KMS-11 (cell line): Measurements from ENCODE around the gene PPIG.
"Not testable (repeated sequence)": the region's sequence is repeated elsewhere in the genome, so short reads cannot be mapped to it uniquely, and the experiment has no call there.

Experiments used
- H2AFZ ChIP-seq: fragments of 200-600 bp; sonication (generic); 2 replicates; pipeline ENCODE4 v1.6.1; 2016; ENCODE audit warnings: antibody characterized with exemption, mixed run types, low read depth
- H3K27ac ChIP-seq: fragments of 200-600 bp; sonication (generic); 2 replicates; pipeline ENCODE4 v1.6.1; 2016; ENCODE audit warnings: mild to moderate bottlenecking, mixed run types
- H3K27me3 ChIP-seq: fragments of 200-600 bp; sonication (generic); 2 replicates; pipeline ENCODE4 v1.6.1; 2017; ENCODE audit warnings: mild to moderate bottlenecking, low read depth, mixed run types, moderate library complexity; ENCODE audit not compliant: insufficient read depth
- H3K36me3 ChIP-seq: fragments of 200-600 bp; sonication (generic); 2 replicates; pipeline ENCODE4 v1.6.1; 2017; ENCODE audit warnings: mild to moderate bottlenecking, mixed run types; ENCODE audit not compliant: insufficient read depth
- H3K4me1 ChIP-seq: fragments of 200-600 bp; sonication (generic); 2 replicates; pipeline ENCODE4 v1.6.1; 2016; ENCODE audit warnings: mild to moderate bottlenecking, low read depth, mixed run types; ENCODE audit not compliant: poor library complexity, severe bottlenecking
- H3K4me2 ChIP-seq: fragments of 200-600 bp; sonication (generic); 2 replicates; pipeline ENCODE4 v1.7.0; 2016; ENCODE audit warnings: mild to moderate bottlenecking, mixed run types
- H3K4me3 ChIP-seq: fragments of 200-600 bp; sonication (generic); IDR thresholded peaks from 2 replicates; pipeline ENCODE4 v1.6.1; 2017; ENCODE audit warnings: low read depth, low read length, mixed read lengths; ENCODE audit not compliant: insufficient read depth
- H3K79me2 ChIP-seq: fragments of 200-600 bp; sonication (generic); 2 replicates; pipeline ENCODE4 v1.6.1; 2016; ENCODE audit warnings: low read depth, mixed run types; ENCODE audit not compliant: insufficient read depth
- H3K9ac ChIP-seq: fragments of 200-600 bp; sonication (generic); 2 replicates; pipeline ENCODE4 v1.6.1; 2016; ENCODE audit warnings: mild to moderate bottlenecking, mixed run types
- H4K20me1 ChIP-seq: fragments of 200-600 bp; sonication (generic); 2 replicates; pipeline ENCODE4 v1.6.1; 2016; ENCODE audit warnings: mild to moderate bottlenecking, mixed run types; ENCODE audit not compliant: insufficient read depth
- TF ChIP-seq, protein P1 (sequence below): fragments of 200-600 bp; sonication (generic); conservative IDR thresholded peaks from 2 replicates; pipeline ENCODE4 v1.6.1; 2017; ENCODE audit warnings: low read depth, mild to moderate bottlenecking, antibody characterized with exemption, low read length, moderate library complexity, mixed read lengths

Gene PPIG

DNA sequence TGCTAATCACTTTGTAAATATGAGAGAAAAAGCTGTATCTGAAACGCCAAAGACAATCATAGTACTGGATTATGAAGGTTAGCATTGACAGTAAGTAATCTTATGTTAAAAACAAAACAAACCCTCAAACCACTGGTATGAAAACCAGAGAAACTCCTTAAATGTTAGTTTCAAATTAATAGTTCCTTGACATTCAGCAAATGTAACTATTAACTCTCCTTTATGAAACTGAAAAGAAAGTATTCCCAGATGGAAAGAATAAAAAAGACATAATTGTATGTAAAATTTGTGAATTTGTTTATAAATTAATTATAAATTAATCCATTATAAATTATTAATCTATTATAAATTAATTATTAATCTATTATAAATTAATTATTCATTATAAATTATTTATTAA lies 22.8 kb upstream of the PPIG start:
- H3K4me3 ChIP-seq: no peak overlapping the region
- H4K20me1 ChIP-seq: no peaks in the 10 kb centered on the region
- no peaks in the 10 kb centered on the region for H3K79me2 ChIP-seq
- H3K36me3 ChIP-seq: no peaks in the 10 kb centered on the region
- H3K27ac ChIP-seq: no peak overlapping the region
- H3K4me2 ChIP-seq: no peak overlapping the region
- TF ChIP-seq, protein P1, sequence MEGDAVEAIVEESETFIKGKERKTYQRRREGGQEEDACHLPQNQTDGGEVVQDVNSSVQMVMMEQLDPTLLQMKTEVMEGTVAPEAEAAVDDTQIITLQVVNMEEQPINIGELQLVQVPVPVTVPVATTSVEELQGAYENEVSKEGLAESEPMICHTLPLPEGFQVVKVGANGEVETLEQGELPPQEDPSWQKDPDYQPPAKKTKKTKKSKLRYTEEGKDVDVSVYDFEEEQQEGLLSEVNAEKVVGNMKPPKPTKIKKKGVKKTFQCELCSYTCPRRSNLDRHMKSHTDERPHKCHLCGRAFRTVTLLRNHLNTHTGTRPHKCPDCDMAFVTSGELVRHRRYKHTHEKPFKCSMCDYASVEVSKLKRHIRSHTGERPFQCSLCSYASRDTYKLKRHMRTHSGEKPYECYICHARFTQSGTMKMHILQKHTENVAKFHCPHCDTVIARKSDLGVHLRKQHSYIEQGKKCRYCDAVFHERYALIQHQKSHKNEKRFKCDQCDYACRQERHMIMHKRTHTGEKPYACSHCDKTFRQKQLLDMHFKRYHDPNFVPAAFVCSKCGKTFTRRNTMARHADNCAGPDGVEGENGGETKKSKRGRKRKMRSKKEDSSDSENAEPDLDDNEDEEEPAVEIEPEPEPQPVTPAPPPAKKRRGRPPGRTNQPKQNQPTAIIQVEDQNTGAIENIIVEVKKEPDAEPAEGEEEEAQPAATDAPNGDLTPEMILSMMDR: no peak
- no peak overlapping the region for H3K9ac ChIP-seq
- no peaks in the 10 kb centered on the region for H3K4me1 ChIP-seq
- H2AFZ ChIP-seq: no peak overlapping the region
- H3K27me3 ChIP-seq: no peaks in the 10 kb centered on the region

DNA sequence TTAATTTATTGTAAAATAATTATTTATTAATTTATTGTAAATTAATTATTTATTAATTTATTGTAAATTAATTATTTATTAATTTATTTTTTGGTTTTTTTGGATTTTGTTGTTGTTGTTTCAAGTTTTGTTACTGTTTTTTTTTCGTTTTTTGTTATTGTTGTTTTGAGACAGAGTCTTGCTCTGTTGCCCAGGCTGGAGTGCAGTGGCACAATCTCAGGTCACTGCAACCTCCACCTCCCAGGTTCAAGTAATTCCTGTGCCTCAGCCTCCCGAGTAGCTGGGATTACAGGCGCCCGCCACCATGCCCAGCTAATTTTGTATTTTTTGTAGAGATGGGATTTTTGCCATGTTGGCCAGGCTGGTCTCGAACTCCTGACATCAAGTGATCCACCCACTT lies 22.1 kb upstream of the PPIG start:
- not testable (repeated sequence) for H3K27me3 ChIP-seq, H4K20me1 ChIP-seq, H3K27ac ChIP-seq, H2AFZ ChIP-seq, H3K4me2 ChIP-seq, H3K79me2 ChIP-seq, H3K36me3 ChIP-seq, H3K4me1 ChIP-seq, H3K9ac ChIP-seq, H3K4me3 ChIP-seq

DNA sequence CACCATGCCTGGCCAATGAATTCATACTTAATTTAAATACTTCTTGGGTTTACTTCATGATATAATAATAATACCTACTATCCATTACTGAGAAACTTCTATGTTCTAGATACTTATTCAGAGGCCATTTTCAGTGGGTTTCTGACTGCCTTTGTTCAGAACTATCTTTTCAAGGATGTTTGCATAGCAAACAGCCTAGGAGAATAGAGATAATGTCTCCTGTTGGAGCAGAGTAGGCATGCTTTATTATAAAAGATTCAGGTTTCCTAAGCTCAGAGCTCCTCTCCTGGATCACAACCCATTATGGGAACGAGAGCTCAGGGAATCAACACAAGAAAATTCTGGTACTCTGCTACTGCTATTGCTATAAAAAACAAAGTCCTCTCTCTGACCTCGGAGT lies 21.6 kb upstream of the PPIG start:
- H3K4me1 ChIP-seq: no peaks in the 10 kb centered on the region
- no peaks in the 10 kb centered on the region for H4K20me1 ChIP-seq
- H3K36me3 ChIP-seq: no peaks in the 10 kb centered on the region
- H3K79me2 ChIP-seq: no peaks in the 10 kb centered on the region
- H3K27ac ChIP-seq: no peak overlapping the region
- H3K27me3 ChIP-seq: no peaks in the 10 kb centered on the region
- TF ChIP-seq, protein P1: no peak
- H3K4me3 ChIP-seq: no peak overlapping the region
- H2AFZ ChIP-seq: no peak overlapping the region
- no peak overlapping the region for H3K9ac ChIP-seq
- H3K4me2 ChIP-seq: no peak overlapping the region

DNA sequence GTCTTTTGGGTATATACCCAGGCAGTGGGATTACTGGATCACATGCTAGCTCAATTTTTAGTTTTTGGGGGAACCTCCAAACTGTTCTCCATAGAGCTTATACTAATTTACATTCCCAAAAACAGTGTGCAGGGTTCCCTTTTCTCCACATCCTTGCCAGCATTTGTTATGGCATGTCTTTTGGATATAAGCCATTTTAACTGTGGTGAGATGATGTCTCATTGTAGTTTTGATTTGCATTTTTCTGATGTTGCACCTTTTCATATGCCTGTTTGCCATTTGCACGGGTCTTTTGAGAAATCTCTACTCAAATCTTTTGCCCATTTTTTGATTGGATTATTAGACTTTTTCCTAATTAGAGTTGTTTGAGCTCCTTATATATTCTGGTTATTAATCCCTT lies 18.5 kb upstream of the PPIG start:
- Histone ChIP-seq H3K27ac (no peak overlapping the region), H2AFZ (no peak overlapping the region), H3K27me3 (no peaks in the 10 kb centered on the region), H3K4me3 (no peak overlapping the region), H3K79me2 (peaks cover 10% of the 10 kb centered on the region; the same call in 1 of the 2 replicates), H3K4me2 (no peak overlapping the region), H3K9ac (no peak overlapping the region), H3K36me3 (no peaks in the 10 kb centered on the region), H3K4me1 (peaks cover 19% of the 10 kb centered on the region), H4K20me1 (no peaks in the 10 kb centered on the region)
- TF ChIP-seq, protein P1: no peak

DNA sequence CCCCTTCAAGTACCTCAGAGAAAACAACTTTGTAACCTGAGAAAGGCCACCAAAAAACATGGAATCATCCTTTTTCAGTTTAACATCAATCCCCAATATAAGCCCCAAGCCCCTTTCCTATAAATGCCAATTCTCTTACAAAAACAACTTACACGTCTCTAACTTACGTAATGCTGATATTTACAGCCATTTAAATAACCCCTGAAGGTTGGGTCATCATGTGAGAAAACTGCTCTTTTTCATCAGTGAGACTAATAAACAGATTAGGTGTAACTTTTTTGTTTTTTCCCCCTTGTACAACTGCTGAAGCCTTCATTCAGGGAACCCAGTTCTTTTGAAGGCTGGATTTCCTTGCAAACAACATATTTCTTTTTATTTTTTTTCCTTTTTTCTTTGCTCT lies 14.2 kb upstream of the PPIG start:
- TF ChIP-seq, protein P1: no peak
- Histone ChIP-seq H3K36me3 (no peaks in the 10 kb centered on the region), H3K27me3 (no peaks in the 10 kb centered on the region), H3K4me1 (peaks cover 41% of the 10 kb centered on the region), H3K27ac (no peak overlapping the region), H3K4me3 (no peak overlapping the region), H4K20me1 (no peaks in the 10 kb centered on the region), H3K9ac (no peak overlapping the region), H3K4me2 (no peak overlapping the region), H2AFZ (no peak overlapping the region), H3K79me2 (peaks cover 35% of the 10 kb centered on the region; the same call in 1 of the 2 replicates)

DNA sequence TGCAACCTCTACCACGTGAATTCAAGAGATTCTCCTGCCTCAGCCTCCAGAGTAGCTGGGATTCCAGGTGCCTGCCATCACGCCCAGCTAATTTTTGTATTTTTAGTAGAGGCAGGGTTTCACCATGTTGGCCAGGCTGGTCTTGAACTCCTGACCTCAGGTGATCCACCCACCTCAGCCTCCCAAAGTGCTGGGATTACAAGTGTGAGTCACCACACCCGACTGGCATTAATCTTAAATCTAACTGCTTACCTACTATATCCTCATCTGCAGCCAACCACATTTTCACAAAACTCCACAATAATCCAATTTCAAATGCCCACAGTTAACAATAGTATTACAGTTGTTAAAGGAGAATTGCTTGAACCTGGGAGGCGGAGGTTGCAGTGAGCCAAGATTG lies 13.4 kb upstream of the PPIG start:
- not testable (repeated sequence) for H3K9ac ChIP-seq, H3K27ac ChIP-seq, H4K20me1 ChIP-seq, H3K27me3 ChIP-seq, H3K4me3 ChIP-seq, H3K36me3 ChIP-seq, H2AFZ ChIP-seq
- peaks cover 41% of the 10 kb centered on the region for H3K4me1 ChIP-seq
- peak overlapping the region; percentile 95; the same call in 1 of the 2 replicates for H3K4me2 ChIP-seq
- peaks cover 35% of the 10 kb centered on the region; the same call in 1 of the 2 replicates for H3K79me2 ChIP-seq
